ENCODE measurements around the gene C22orf15.
A peak's percentile ranks its signal among the peaks of the same experiment; 100 is the strongest.

Gene C22orf15

DNA sequence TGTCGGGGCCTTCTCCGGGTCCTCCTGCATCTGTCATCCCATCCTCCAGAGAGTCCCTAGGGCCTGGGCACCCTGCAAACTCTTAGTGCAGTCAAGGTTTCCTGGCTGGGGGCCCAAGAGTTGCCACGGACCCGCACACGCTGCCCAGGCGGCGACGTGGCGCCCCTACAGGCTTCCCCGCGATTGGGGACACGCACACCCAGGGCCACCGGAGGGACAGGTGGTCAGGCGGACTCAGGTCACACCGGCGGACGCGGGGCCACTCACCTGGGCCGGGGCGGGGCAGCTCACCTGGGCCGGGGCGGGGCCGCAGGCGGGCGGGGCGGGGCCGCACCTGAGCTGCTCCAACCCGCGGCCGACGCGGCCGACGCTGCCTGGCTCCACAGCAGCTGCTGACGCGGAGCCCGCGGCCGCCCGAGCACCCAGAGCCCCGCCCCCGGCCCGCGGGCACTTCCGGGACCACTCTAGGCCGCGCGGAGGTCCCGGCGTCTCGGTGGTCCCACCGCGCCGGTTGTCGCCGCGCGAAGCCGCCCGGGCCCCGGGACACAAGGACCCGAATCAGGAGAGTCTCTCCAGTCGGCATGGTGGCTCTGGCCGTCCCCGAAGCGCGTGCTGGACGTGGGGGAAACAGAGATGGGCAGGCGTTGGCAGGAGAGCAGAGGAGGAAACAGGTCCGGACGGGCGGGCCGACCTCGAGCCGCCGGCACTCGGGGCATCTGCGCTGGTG is 11.9 kb upstream of the C22orf15 start, which contains the start of gene ZNF70:
Gene ZNF70 (minus strand): TSS at position 399 of the 727 bp plus-strand sequence. CDS start 5,972 bp downstream, outside the sequence.
- DNase-seq (ENCODE audit: low spot score) = peak; percentile 65

DNA sequence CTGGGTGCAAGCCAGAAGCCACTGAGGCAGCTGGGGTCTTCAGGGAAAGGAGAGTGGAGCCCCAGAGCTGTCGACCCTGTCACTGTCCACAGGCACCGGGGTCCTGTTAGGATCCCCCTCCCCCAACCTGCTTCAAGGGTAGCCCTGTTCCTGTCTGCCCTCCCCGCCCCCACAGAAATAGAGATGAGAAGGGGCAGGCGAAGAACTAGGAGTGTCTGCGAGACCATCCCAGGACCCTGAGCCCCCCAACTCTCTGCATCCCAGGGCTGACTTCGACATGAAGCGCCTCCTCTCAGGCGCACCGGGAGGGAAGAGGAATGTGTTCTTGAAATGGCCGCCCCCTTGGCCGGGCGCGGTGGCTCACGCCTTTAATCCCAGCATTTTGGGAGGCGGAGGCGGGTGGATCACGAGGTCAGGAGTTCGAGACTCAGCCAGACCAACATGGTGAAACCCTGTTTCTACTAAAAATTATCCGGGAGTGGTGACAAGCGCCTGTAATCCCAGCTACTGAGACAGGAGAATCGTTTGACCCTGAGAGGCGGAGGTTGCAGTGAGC is 11.3 kb upstream of the C22orf15 start:
- no peak for DNase-seq (ENCODE audit: low spot score)

- no peak for DNase-seq (ENCODE audit: low spot score)
Observed at GRCh38 chr22:23752090-23752691, 10.6 kb upstream of the C22orf15 start.

- DNase-seq (ENCODE audit: low spot score) = no peak
Observed at GRCh38 chr22:23752750-23753149, 10.0 kb upstream of the C22orf15 start.

DNA sequence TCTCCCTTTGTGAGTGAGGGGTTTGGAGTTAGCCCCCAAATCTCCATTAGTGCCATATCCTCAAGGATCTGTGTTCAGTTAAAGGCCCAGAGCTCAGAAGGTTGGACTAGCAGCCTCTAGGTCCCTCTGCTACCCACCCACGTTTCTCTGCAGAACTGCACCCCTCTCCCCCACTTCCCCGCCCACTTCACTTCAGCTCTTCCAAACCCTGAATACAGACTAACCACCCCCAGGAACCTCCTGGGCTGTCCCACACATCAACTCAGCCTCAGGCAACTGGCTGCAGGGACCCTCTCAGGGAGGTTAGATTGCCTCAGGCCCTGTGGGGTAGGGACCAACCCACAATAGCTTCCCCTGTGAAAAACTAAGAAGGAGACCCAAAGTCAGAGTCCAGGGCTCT is 9.4 kb upstream of the C22orf15 start:
- DNase-seq (ENCODE audit: low spot score) = no peak

GRCh38 chr22:23754220-23754919 is 8.4 kb upstream of the C22orf15 start, which contains the start of gene VPREB3:
Gene VPREB3, minus strand, starts transcription at chr22:23754425. Its CDS starts 62 bp downstream, at chr22:23754363.
- DNase-seq (ENCODE audit: low spot score) = no peak

- DNase-seq (ENCODE audit: low spot score) = no peak
Observed at GRCh38 chr22:23754980-23755636, 7.7 kb upstream of the C22orf15 start.

- DNase-seq (ENCODE audit: low spot score) = no peak
Observed at GRCh38 chr22:23755711-23756110, 7.1 kb upstream of the C22orf15 start.

DNA sequence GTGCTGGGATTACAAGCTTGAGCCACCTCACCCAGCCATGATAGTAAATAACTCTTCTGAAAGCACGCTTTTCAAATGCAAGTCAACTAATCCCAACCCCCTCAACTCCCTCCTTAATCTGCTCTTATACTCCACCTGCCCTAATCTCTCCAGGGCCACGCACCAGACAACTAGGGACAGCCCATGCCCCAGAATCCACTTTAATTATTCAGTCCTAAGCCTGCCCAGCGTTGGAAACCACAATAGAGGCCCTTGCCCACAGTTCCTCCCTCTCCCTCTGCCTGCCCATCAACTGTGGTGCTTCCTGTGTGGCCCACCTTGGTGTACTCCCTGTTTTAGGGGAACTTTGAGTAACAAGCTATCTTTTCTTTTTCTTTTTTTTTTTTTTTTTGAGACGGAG is 5.9 kb upstream of the C22orf15 start:
- DNase-seq (ENCODE audit: low spot score) = no peak

DNA sequence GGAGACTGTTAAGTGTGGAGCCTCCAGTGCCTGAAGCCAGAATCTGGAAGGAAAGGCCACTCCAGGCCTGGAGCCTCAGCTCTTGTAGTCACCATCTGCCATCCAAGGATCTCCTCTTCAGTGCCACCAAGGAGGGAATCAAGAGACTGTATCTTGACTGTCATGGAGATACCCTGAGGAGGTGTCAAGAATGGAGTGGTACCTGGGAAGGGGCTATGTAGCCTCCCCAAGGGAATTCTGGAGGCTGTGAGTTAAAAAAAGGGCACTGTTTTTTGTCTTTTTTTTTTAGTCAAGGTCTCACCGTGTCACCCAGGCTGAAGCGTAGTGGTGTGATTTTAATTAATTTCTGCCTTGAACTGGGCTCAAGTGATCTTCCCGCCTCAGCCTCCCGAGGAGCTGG is 3.2 kb upstream of the C22orf15 start:
- no peak for DNase-seq (ENCODE audit: low spot score)

DNA sequence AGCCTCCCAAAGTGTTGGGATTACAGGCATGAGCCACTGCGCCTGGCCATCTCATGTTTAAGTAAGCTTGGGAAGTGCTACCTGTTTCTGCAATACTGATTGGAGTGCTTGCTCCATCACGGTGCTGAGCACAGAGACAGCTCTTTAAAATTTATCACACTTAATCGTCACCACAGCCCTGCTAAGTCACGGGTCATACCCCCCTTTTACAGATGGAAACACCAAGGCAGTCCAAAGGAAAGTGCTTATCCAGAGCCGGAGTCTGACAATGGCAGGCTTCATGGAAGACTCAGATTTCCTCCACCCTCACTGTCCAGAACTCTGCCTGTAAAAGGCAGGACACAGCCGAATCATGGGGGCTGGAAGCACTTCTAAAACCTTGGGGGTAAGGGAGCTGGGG is 2.7 kb upstream of the C22orf15 start:
- no peak for DNase-seq (ENCODE audit: low spot score)

DNA sequence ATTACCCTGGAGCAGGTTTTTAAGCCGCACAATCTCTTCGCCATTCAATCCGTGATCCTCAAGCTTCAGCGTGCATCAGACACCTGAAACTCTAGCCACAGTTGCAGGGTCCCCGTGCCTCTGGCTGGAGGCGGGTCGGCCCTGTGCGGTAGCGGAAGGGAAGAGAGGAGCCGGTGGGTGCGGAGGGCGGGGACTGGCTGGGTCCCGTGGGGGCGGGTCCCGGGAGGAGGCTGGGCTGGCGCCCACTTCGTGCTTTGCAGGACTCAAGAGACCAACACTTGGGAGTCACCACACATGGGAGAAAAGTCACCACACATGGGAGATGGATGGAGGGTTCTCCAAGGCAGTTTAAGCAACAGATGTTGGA is 772 bp downstream of the C22orf15 start:
- DNase-seq (ENCODE audit: low spot score) = no peak

GRCh38 chr22:23763954-23764353 is 1.2 kb downstream of the C22orf15 start:
- no peak for DNase-seq (ENCODE audit: low spot score)

DNA sequence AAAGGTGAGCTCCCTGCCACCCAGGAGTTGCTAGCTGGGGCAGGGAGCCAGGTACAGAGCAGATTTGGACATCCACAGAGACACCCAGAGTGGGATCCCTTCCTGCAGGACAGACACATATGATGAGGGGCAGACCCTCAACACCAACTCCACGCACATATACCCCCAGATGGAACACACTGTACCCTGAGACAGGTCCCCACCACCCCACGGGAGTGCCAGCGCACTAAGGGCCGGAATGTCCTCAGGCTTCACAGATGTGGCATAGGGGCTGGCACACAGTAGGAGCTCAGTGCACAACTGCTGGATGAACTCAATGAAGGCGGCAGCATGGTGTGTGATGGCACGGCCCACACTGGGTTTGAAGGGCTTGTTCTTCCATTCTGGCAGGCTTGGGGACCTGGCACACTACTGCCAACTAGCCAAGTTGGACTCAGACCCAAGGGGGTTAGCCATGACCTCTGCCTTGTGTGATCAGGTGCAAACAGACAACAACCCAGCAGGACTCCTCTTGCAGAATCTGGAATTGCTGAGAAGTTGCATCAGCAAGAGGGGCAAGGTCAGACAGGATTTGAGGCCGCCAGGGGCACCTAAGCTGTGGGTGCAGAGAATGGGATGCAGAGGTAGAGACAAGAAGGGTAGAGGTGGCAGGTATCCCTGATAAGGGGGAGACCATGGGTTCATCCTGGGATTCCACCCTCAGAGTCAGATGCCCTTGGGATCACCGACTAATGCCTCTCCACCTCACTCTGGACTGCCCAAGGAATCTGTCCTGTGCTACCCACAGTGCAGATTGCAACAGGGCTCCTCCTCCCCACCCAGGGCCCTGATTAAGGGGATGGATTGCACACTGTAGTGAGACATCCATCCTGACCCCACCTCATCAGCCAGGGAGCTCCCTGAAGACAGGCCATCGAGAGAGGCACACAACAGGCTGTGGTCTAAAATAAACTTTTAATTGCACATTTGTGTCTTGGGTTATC is 2.4 kb downstream of the C22orf15 start:
- DNase-seq (ENCODE audit: low spot score) = no peak

DNA sequence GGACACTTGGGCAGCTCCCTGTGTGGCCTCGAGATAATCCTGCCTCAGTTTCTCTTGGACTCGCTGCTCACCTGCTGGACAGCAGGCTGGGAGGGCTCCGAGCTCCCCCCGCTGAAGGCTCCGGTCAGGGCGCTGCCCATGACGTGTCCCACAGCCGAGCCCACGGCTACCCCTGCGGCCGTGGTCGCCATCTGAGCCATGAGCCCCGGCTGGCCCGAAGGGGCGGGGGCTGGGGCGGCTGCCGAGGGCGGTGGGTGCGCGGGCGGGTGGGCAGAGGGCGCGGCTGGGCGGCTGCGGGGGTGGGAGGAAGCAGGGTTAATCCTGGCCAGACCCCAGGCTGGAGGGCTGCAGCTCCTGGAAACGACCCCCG is 4.5 kb downstream of the C22orf15 start:
- no peak for DNase-seq (ENCODE audit: low spot score)

- peak; percentile 44 for DNase-seq (ENCODE audit: low spot score)
Observed at GRCh38 chr22:23767673-23768548, 5.1 kb downstream of the C22orf15 start, which contains the start of gene CHCHD10. Gene CHCHD10, minus strand, starts transcription at chr22:23767972. Its CDS starts 98 bp downstream, at chr22:23767874.

GRCh38 chr22:23769321-23769965 is 6.7 kb downstream of the C22orf15 start:
- no peak for DNase-seq (ENCODE audit: low spot score)

DNA sequence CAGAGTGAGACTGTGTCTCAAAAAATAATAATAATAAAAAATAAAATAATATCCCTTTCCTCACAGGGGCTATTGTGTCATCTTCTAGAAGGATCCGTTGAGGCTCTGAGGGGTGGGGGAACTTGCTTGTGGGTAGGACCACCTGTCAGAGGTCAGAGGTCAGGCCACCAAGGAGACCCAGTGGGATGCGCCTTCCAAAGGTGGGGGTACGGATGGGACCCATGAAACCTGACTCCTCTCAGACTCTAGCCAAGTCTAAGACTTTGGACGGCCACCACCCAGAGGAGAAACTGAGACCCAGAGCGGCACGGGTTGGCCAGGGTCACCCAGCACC is 9.5 kb downstream of the C22orf15 start:
- no peak for DNase-seq (ENCODE audit: low spot score)

DNA sequence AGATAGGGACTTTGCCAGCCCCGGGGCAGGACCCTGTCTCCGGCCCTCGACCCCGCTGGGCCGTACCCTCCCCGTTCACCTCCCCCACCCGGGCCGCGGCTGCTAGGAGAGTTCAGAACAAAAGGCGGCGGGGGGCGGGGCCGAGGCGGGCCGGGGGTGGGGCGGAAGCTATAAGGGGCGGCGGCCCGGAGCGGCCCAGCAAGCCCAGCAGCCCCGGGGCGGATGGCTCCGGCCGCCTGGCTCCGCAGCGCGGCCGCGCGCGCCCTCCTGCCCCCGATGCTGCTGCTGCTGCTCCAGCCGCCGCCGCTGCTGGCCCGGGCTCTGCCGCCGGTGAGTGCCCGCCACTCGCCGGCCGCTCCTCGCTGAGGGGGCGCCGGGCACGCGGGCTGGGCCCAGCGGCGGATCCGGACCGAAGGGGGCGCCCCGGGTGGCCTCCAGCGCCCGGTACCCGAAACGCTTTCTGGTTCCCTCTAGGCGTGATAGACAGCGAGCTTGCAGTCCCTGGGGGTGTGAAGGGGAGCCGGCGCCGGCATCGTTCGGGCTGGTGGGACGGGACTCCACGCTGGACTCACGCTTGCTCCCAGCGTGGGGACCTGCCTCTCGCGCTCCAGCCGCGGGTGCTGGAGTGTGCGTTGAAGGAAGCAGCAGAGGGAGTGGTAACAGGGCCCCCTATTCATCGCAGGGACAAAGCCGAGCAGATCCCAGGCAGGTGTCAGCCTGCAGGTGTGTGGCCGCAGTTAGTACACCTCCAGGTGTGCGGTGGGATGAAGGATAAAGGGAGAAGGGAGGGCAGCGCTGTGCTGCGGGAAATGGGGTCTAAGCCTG is 10.1 kb downstream of the C22orf15 start, which contains the start of gene MMP11:
Gene MMP11 (plus strand): TSS at position 201 of the 825 bp plus-strand sequence. CDS start 22 bp downstream, at position 223.
- DNase-seq (ENCODE audit: low spot score) = no peak
